Activated CD4-positive, alpha-beta memory T cell treated with anti-CD3 and anti-CD28 coated beads for 36 hours (primary cell): ENCODE data around the gene OR10A2. TPM values are rescaled to one million over a fixed set of nuclear protein-coding genes. Genes with fewer than 3 reads are reported as not detected.

ENCODE experiments used
- CTCF ChIA-PET: fragments of 350-600 bp; sonication (Branson Sonifier 250); formaldehyde crosslinking; loops from one replicate; lab custom pipeline; 2021; ENCODE audit warnings: antibody characterized with exemption, inconsistent platforms; lab: Charles Lee
- POLR2A ChIA-PET: fragments of 350-600 bp; sonication (Branson Sonifier 250); formaldehyde crosslinking; loops from one replicate; lab custom pipeline; 2021; ENCODE audit warnings: antibody characterized with exemption; lab: Charles Lee
- DNase-seq: peaks from one replicate; pipeline ENCODE4 v3.0.0-alpha.2; 2020
- H3K27ac Mint-ChIP-seq: one replicate; pipeline ENCODE4 v1.8.0; 2021; ENCODE audit warnings: mixed read lengths
- H3K27me3 Mint-ChIP-seq: one replicate; pipeline ENCODE4 v1.8.0; 2021; ENCODE audit warnings: mixed read lengths
- H3K36me3 Mint-ChIP-seq: one replicate; pipeline ENCODE4 v1.8.0; 2021; ENCODE audit warnings: mixed read lengths
- H3K4me1 Mint-ChIP-seq: one replicate; pipeline ENCODE4 v1.8.0; 2021; ENCODE audit warnings: low read depth, mixed read lengths
- H3K4me3 Mint-ChIP-seq: one replicate; pipeline ENCODE4 v1.8.0; 2021; ENCODE audit warnings: mild to moderate bottlenecking, mixed read lengths
- H3K9me3 Mint-ChIP-seq: one replicate; pipeline ENCODE4 v1.8.0; 2021; ENCODE audit warnings: mixed read lengths
- intact Hi-C: fragments of 100-400 bp; cut with micrococcal nuclease; formaldehyde crosslinking; loops from one replicate; pipeline ENCODE4 v1.15.1; 2023
- total RNA-seq, 2 experiments: library from RNA; stranded (reverse); gene quantifications; one replicate each; pipeline ENCODE4 v1.2.3, GENCODE V29; 2021

The OR10A2 gene
- not detected for total RNA-seq

- Mint-ChIP-seq H3K27ac (no peak within 1 kb of the TSS), H3K9me3 (peaks cover 3% of the 10 kb centered on the region), H3K4me3 (no peak within 1 kb of the TSS), H3K36me3 (no peaks in the 10 kb centered on the region), H3K4me1 (no peaks in the 10 kb centered on the region), H3K27me3 (peaks cover 14% of the 10 kb centered on the region)
- intact Hi-C loops: no loop called here
- ChIA-PET POLR2A (no interaction called here), CTCF (interaction anchor here (1.3 kb wide), 1 partner anchor 50 kb away, joined by 4 read pairs; no protein-coding TSS in a partner anchor)
- no peak for DNase-seq
Observed at GRCh38 chr11:6862961-6863360, at the start of gene OR10A2. TSS of gene OR10A2 (plus strand) at chr11:6863057. CDS start at chr11:6869755, 6,698 bp downstream.

- H3K27me3 Mint-ChIP-seq: peaks cover 22% of the 10 kb centered on the region
- H3K27ac Mint-ChIP-seq: no peak overlapping the region
- ChIA-PET POLR2A (no interaction called here), CTCF (no interaction called here)
- no peaks in the 10 kb centered on the region for H3K9me3 Mint-ChIP-seq
- H3K36me3 Mint-ChIP-seq: no peaks in the 10 kb centered on the region
- DNase-seq: no peak
- no peaks in the 10 kb centered on the region for H3K4me1 Mint-ChIP-seq
- no peak overlapping the region for H3K4me3 Mint-ChIP-seq
- intact Hi-C loops: loop anchor here (2.0 kb wide), 1 partner anchor 881 kb away; no protein-coding TSS in a partner anchor
Observed at GRCh38 chr11:6813656-6814055, 49.2 kb upstream of the OR10A2 start.

GRCh38 chr11:6817694-6818093 lies 45.2 kb upstream of the OR10A2 start:
- POLR2A ChIA-PET: no interaction called here
- CTCF ChIA-PET: no interaction called here
- H3K4me1 Mint-ChIP-seq: no peaks in the 10 kb centered on the region

GRCh38 chr11:6818967-6819366 lies 43.9 kb upstream of the OR10A2 start:
- no peak for DNase-seq
- intact Hi-C loops: no loop called here
- H3K27ac Mint-ChIP-seq: no peak overlapping the region
- POLR2A ChIA-PET: no interaction called here
- no peaks in the 10 kb centered on the region for H3K4me1 Mint-ChIP-seq
- no peak overlapping the region for H3K4me3 Mint-ChIP-seq
- CTCF ChIA-PET: interaction anchor here (0.6 kb wide), 1 partner anchor 24 kb away, joined by 3 read pairs; no protein-coding TSS in a partner anchor
- peaks cover 9% of the 10 kb centered on the region for H3K27me3 Mint-ChIP-seq
- no peaks in the 10 kb centered on the region for H3K36me3 Mint-ChIP-seq
- no peaks in the 10 kb centered on the region for H3K9me3 Mint-ChIP-seq

More at GRCh38 chr11:6817694-6818093, 45.2 kb upstream of the OR10A2 start:
- Mint-ChIP-seq H3K9me3 (no peaks in the 10 kb centered on the region), H3K27me3 (peaks cover 13% of the 10 kb centered on the region), H3K36me3 (no peaks in the 10 kb centered on the region), H3K27ac (no peak overlapping the region), H3K4me3 (no peak overlapping the region)
- no peak for DNase-seq
- intact Hi-C loops: no loop called here

GRCh38 chr11:6824136-6824823 lies 38.6 kb upstream of the OR10A2 start:
- no peaks in the 10 kb centered on the region for H3K9me3 Mint-ChIP-seq

GRCh38 chr11:6825231-6825744 lies 37.6 kb upstream of the OR10A2 start:
- intact Hi-C loops: no loop called here
- no peaks in the 10 kb centered on the region for H3K9me3 Mint-ChIP-seq
- peak; percentile 18 for DNase-seq
- H3K27me3 Mint-ChIP-seq: peaks cover 7% of the 10 kb centered on the region
- CTCF ChIA-PET: interaction anchor here (1.5 to 3.6 kb wide), 2 partner anchors 13 to 196 kb away, joined by 3 to 27 read pairs; no protein-coding TSS in a partner anchor
- no peaks in the 10 kb centered on the region for H3K36me3 Mint-ChIP-seq
- H3K4me3 Mint-ChIP-seq: no peak overlapping the region
- POLR2A ChIA-PET: no interaction called here
- no peaks in the 10 kb centered on the region for H3K4me1 Mint-ChIP-seq
- H3K27ac Mint-ChIP-seq: no peak overlapping the region

More at GRCh38 chr11:6824136-6824823, 38.6 kb upstream of the OR10A2 start:
- intact Hi-C loops: no loop called here
- H3K4me1 Mint-ChIP-seq: no peaks in the 10 kb centered on the region
- no peak overlapping the region for H3K27ac Mint-ChIP-seq
- CTCF ChIA-PET: interaction anchor here (1.5 to 3.6 kb wide), 2 partner anchors 12 to 197 kb away, joined by 3 to 27 read pairs; no protein-coding TSS in a partner anchor
- no peak overlapping the region for H3K4me3 Mint-ChIP-seq
- H3K36me3 Mint-ChIP-seq: no peaks in the 10 kb centered on the region
- DNase-seq: no peak
- POLR2A ChIA-PET: no interaction called here
- peaks cover 9% of the 10 kb centered on the region for H3K27me3 Mint-ChIP-seq

- ChIA-PET POLR2A (no interaction called here), CTCF (no interaction called here)
- peaks cover 5% of the 10 kb centered on the region for H3K27me3 Mint-ChIP-seq
- H3K9me3 Mint-ChIP-seq: no peaks in the 10 kb centered on the region
- no peak overlapping the region for H3K27ac Mint-ChIP-seq
- no peaks in the 10 kb centered on the region for H3K36me3 Mint-ChIP-seq
- no peaks in the 10 kb centered on the region for H3K4me1 Mint-ChIP-seq
- DNase-seq: no peak
- no peak overlapping the region for H3K4me3 Mint-ChIP-seq
- intact Hi-C loops: no loop called here
Observed at GRCh38 chr11:6828103-6828502, 34.8 kb upstream of the OR10A2 start.

GRCh38 chr11:6833356-6833755 lies 29.5 kb upstream of the OR10A2 start:
- Mint-ChIP-seq H3K36me3 (no peaks in the 10 kb centered on the region), H3K27me3 (no peaks in the 10 kb centered on the region), H3K9me3 (no peaks in the 10 kb centered on the region), H3K4me3 (no peak overlapping the region), H3K27ac (no peak overlapping the region), H3K4me1 (no peaks in the 10 kb centered on the region)
- POLR2A ChIA-PET: no interaction called here
- no peak for DNase-seq
- CTCF ChIA-PET: interaction anchor here (1.1 kb wide), 1 partner anchor 22 kb away, joined by 7 read pairs; no protein-coding TSS in a partner anchor
- intact Hi-C loops: no loop called here

GRCh38 chr11:6834021-6834420 lies 28.8 kb upstream of the OR10A2 start:
- Mint-ChIP-seq H3K4me3 (no peak overlapping the region), H3K9me3 (no peaks in the 10 kb centered on the region), H3K4me1 (no peaks in the 10 kb centered on the region), H3K27me3 (no peaks in the 10 kb centered on the region), H3K36me3 (no peaks in the 10 kb centered on the region), H3K27ac (no peak overlapping the region)
- DNase-seq: no peak
- intact Hi-C loops: no loop called here
- ChIA-PET POLR2A (no interaction called here), CTCF (interaction anchor here (1.1 kb wide), 1 partner anchor 22 kb away, joined by 7 read pairs; no protein-coding TSS in a partner anchor)

GRCh38 chr11:6841694-6842093 lies 21.2 kb upstream of the OR10A2 start:
- Mint-ChIP-seq H3K27ac (no peak overlapping the region), H3K9me3 (no peaks in the 10 kb centered on the region), H3K4me3 (no peak overlapping the region), H3K27me3 (peaks cover 13% of the 10 kb centered on the region), H3K36me3 (no peaks in the 10 kb centered on the region), H3K4me1 (no peaks in the 10 kb centered on the region)
- POLR2A ChIA-PET: no interaction called here
- intact Hi-C loops: no loop called here
- CTCF ChIA-PET: no interaction called here
- no peak for DNase-seq

- no peaks in the 10 kb centered on the region for H3K36me3 Mint-ChIP-seq
- H3K4me1 Mint-ChIP-seq: no peaks in the 10 kb centered on the region
- no peak for DNase-seq
- no peak overlapping the region for H3K4me3 Mint-ChIP-seq
- no peaks in the 10 kb centered on the region for H3K9me3 Mint-ChIP-seq
- ChIA-PET POLR2A (no interaction called here), CTCF (interaction anchor here (0.7 to 1.1 kb wide), 2 partner anchors 31 to 87 kb away, joined by 3 to 6 read pairs; no protein-coding TSS in a partner anchor)
- intact Hi-C loops: no loop called here
- no peak overlapping the region for H3K27ac Mint-ChIP-seq
- peaks cover 21% of the 10 kb centered on the region for H3K27me3 Mint-ChIP-seq
Observed at GRCh38 chr11:6843670-6844069, 19.2 kb upstream of the OR10A2 start.

GRCh38 chr11:6844356-6844755 lies 18.5 kb upstream of the OR10A2 start:
- Mint-ChIP-seq H3K4me3 (no peak overlapping the region), H3K27ac (no peak overlapping the region), H3K4me1 (no peaks in the 10 kb centered on the region), H3K27me3 (peaks cover 22% of the 10 kb centered on the region), H3K36me3 (no peaks in the 10 kb centered on the region), H3K9me3 (no peaks in the 10 kb centered on the region)
- ChIA-PET CTCF (no interaction called here), POLR2A (no interaction called here)
- DNase-seq: no peak
- intact Hi-C loops: no loop called here
